Mammary epithelial cell (primary cell): ENCODE measurements around the gene CELA2B.

Experiments used
- CTCF ChIP-seq, 2 donors: IDR thresholded peaks in 1 of 2; conservative IDR thresholded peaks in 1 of 2; 2 replicates each; pipeline ENCODE4 v1.5.1; 2011 to 2012; ENCODE audit warnings: inconsistent platforms in 2 of 2, low read length in 2 of 2, mild to moderate bottlenecking in 2 of 2, control low read depth in 1 of 2, low read depth in 1 of 2; ENCODE audit not compliant: insufficient read depth in 1 of 2; ENCODE audit errors: extremely low read depth in 1 of 2
- EZH2 ChIP-seq: IDR thresholded peaks from 2 replicates; pipeline ENCODE4 v1.6.1; 2012; ENCODE audit warnings: low read length, inconsistent platforms, borderline replicate concordance

- TF ChIP-seq EZH2 (no peak), CTCF (conservative IDR thresholded peaks at IDR 0.05 in 1 of 2, IDR thresholded peaks at IDR 0.05 in 1 of 2; ENCODE audit: extremely low read depth in 1 of 2, insufficient read depth in 1 of 2, low read depth in 1 of 2, low read length in 2 of 2) (no peak)
Observed at GRCh38 chr1:15429701-15430149, 46.2 kb upstream of the CELA2B start.
